ENCODE results near the gene RPL11.
"Not testable (repeated sequence)": the region's sequence is repeated elsewhere in the genome, so short reads cannot be mapped to it uniquely, and the experiment has no call there.

The RPL11 gene

DNA sequence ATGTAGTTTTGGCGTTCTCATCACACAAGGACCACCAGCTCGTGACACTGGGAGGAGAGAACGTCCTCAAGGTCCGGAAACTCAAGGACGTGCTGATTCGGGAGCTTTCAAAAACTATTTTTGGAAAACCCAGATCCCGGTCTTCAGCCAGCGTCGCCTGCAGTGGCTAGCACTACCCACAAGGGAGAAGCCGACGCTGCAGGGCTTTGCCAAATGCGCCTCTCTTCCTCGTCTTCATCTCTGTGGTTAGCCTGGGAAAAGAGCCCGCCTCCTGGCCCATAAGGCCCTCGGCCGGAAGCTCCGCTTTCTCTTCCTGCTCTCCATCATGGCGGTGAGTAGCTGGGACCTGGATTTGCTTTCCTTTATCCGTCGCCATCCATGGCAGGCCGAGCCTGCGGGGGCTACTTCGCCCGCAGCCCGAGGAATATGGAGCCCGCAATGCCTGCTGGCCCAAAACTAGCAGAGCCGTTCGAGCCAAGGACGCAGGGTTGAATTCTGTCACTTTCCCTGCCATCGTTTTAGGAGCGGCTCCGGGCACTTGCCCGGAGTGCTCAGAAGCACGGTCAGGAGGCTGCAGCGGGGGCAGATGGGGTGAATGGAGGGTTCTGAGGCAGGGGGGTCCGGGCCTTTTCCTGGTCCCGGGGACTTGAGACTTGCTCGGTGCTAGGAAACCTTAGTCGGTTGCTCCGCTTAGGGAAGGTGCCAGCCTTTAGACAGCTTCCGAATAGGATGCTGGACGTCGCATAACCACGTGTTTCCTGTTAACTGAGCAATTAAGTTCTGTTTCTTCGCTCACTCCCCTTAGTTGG, at the start of gene RPL11:
Gene RPL11, plus strand, starts transcription at position 308 of the 809 bp plus-strand sequence. Its CDS starts 18 bp downstream, at position 326.
- peak; percentile 93 for DNase-seq (ENCODE audit: low spot score)

DNA sequence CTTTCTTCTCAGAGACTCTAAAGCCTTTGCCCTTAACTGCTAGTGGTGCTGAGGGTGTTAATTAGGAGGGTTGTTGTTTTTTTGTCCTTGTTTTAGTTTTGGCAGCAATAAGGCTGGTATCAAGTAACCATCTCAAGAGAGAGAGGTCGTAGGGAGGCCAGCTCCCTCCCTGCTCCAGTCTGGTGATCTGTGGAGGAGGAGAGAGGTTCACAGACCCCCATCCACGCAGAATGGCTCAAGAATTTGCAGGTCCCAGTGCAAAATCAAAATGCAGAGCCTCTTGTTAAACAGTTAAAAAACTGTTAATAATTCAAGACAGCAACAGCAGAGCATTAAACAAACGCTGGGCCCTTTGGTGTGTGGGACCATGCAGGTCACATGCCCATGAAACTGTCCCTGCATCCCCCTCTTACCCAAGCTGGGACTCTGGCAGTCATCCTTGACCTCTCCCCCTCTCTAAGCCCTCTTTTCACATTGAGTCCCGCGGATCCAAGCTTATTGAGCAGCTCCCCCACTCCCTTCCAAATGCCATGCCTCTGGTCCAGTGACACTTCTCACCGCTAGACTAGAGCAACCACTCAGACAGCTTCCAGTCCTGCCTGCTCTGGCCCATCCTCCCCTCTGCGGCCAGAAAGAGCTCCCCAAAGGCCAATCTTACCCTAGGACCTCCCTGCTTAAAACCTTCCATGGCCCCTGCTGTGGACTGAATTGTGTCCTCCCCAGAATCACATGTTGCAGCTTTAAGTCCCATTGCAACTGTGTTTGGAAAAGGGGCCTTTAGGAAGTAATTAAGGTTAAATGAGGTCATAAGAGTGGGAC, 47.7 kb upstream of the RPL11 start:
- DNase-seq (ENCODE audit: low spot score), result no peak

DNA sequence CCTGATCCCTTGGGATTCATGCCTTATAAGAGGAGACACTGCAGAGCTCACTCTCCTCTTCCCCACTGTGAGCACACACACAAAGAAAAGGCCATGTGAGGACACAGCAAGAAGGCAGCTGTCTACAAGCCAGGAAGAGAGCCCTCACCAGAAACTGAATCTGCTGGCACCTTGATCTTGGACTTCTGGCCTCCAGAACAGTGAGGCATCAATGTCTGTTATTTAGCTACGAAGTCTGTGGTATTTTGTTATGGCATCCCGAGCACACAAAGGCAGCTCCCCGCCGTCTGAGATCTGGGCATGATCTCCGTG, 47.1 kb upstream of the RPL11 start:
- DNase-seq (ENCODE audit: low spot score), result no peak

DNA sequence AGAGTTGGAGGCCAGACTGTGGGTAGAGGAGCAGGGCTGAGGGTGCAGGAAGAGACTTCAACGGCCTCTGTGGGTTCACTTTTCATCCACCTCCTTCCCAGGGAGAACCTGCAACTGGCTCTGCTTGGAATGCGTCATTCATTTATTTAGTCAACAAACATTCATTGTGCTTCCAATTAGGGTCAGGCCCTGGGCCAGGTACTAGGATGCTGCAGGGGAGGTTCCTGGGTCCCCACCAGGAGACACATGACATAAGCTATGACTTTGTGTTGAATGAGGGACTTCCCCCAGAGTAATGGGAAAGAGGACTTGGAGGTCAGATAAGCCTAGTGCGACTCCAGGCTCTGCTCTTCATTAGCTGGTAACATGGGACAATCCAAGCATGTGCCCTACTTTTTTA, 46.3 kb upstream of the RPL11 start:
- DNase-seq (ENCODE audit: low spot score), result no peak

DNA sequence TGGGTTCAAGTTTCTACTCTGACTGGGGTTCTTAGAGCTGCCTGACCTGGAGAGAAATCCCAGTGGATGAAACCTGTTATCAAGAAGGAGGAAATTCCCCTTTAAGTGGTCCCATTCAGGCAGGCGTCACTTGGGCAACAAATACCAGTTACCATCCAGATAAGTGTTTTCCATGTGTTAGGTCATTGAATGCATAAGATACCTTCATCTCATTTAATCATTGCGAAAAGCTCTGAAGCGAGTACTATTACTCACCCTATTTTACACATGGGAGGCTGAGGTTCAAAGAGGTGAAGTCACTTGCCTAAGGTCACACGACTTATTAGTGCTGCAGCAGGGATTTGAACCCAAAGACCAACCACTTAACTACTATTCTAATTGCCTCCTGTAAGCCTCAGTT, 45.5 kb upstream of the RPL11 start:
- no peak for DNase-seq (ENCODE audit: low spot score)

DNA sequence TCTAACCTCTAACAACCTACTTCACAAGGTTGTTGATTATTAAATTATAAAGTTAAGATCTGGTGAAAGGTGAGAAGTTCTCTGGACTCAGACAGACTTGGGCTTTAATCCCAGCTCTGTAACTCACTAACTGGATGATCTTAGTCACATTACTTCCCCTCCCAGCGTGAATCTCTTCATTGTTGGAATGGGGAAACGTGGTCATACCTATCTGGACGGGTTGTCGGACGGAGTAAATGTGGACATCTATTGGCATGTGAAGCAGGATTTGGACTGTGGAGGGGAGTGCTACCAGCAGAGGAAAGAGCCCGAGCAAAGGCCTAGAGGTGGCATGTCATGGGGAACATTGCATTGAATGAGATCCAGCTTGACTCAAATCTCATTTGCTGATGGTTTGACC, 45.1 kb upstream of the RPL11 start:
- DNase-seq (ENCODE audit: low spot score), result no peak

DNA sequence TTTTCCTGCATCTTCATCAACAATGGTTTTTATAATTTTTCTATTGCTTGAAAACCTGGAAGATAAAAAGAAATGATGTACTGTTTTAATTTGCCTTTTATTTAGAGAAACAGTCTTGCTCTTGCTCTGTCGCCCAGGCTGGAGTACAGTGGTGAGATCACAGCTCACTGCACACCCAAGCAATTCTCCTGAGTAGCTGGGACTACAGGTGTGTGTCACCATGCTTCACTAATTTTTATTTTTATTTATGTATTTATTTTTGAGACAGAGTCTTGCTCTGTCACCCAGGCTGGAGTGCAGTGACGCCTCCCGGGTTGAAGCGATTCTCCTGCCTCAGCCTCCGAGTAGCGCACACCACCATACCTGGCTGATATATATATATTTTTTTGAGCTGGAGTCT, 43.0 kb upstream of the RPL11 start:
- DNase-seq (ENCODE audit: low spot score), result no peak

DNA sequence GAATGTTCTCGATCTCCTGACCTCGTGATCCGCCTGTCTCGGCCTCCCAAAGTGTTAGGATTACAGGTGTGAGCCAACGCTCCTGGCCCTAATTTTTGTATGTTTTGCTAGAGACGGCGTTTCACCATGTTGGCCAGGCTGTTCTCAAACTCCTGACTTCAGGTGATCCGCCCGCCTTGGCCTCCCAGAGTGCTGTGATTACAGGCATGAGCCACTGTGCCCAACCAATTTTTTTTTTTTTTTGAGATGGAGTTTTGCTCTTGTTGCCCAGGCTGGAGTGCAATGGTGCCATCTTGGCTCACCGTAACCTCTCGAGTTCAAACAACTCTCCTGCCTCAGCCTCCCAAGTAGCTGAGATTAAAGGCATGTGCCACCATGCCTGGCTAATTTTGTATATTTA, 42.4 kb upstream of the RPL11 start:
- DNase-seq (ENCODE audit: low spot score), result not testable (repeated sequence)

DNA sequence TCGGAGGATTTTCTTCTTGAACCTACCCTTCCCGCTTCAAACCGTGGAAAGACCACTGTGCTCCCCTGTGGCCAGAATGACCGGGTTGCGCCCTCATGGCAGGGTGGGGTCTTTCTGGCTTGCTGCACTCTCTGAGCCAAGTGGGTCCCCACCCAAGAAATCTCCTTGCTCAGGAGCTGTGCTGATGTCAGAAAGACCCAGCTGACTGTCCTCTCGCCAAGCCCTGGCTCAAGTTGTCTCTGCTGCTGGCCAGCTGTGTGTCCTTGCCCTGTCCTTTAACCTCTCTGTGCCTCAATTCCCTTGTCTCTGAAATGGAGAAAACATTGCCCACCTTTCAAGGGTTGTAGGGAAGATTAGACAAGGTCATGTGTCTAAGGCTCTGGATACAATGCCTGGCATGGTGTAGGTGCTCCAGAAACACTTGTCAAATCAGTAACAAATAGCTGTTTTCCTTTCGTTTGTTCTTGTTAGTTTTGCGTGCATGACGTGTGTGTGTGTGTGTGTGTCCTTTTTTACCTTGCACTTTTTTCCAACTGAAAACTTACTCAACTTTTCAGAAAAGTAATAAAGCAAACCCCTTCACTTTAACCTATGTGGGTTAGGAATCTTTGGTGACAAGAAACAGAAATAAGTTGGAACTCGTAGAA, 41.1 kb upstream of the RPL11 start:
- DNase-seq (ENCODE audit: low spot score), result no peak

DNA sequence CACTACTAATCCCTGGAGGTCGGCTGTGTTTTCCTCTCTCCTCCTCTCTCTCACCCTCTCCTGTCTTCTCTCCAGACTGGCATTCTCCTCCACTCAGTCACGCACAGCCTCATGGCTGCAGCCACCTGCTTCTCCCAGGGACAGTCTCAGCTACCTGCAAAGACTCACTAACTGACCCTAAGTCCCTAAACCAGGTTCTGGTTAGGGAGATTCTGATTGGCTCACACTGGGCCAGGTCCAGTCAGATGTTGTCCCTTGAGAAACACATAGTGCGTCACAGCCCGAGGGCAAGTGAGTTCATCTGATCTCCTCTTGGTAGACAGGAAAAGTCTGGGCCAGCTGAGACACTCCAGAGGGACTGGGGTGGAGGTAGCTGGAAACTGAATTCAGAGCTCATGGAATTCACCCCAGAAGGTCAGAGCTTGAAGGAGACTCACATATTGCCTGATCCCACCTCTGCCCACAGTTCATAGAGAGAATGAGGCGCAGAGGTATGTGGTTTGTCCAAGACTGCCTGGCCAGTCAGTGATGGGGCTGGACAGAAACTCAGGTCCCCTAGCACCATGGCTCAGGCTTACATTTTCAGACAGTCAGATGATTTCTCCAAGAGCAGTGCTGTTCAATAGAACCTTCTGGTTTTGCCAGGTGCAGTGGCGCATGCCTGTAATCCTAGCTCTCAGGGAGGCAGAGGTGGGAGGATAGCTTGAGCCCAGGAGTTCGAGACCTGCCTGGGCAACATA, 40.4 kb upstream of the RPL11 start:
- no peak for DNase-seq (ENCODE audit: low spot score)

DNA sequence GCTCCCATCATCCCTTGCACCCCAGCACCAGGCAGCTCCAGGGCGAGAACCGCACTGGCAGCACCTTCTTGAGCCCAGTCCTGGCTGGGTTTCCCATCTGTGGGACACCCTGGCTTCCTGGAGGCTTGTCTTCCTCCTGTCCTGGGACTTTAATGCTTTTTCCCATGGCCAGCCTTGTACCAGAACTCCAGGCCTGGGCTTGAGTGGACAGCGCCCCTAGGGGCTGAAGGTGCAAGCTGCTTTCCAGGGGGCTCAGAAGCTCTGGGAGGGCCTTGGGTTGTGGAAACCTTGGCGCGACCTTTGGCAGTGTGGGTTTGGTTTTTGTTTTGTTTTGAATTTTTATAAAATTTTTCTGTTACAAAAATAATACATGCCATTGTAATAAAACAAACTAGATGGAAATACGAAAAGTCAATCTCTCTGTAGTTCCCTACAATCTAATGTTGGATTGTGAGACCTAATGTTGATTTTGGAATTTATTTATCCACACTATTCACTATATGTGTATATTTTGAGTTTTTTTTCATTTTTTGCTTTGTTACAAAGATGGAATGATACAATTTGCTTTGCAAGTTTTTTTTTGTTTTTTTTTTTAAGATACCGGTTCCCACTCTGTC, 33.8 kb upstream of the RPL11 start:
- DNase-seq (ENCODE audit: low spot score), result peak; percentile 80

DNA sequence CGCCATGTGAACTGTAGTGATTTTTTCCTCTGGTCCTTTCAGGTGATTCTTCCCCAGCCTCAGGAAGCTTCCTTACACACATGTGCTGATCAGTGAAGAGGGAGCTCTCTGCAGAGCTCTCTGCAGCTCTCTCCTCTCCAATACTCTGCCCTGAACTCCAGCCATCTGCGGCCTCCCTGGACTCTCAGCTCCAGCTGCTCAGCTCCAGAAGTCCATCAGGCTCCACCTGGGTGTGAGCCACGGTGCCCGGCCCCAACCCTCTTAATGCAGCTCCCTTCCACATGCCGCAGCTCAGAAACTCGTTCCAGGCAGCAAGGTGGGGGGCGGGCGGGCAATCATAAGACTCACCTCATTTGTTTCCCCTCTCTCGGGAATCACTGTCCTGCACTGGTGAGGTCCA, 30.9 kb upstream of the RPL11 start:
- no peak for DNase-seq (ENCODE audit: low spot score)

DNA sequence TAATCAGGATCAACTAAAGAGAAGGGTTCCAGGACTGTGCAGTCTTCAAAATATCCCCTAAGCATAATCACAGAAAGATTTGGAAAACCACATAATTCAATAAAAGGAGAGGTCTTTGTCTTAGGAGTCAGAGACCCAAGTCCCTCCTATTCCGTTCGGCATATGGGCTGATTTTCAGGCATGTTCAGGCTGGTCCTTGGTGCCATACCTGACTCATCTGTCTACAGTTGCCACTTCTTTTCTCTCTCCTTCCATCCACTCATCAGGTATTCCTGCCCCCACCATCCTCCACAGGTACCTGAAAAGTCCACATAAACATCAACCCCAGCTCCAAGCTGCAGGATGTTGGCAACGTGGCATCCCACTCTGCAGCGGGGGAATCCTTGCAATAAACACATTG, 29.7 kb upstream of the RPL11 start:
- DNase-seq (ENCODE audit: low spot score), result no peak

DNA sequence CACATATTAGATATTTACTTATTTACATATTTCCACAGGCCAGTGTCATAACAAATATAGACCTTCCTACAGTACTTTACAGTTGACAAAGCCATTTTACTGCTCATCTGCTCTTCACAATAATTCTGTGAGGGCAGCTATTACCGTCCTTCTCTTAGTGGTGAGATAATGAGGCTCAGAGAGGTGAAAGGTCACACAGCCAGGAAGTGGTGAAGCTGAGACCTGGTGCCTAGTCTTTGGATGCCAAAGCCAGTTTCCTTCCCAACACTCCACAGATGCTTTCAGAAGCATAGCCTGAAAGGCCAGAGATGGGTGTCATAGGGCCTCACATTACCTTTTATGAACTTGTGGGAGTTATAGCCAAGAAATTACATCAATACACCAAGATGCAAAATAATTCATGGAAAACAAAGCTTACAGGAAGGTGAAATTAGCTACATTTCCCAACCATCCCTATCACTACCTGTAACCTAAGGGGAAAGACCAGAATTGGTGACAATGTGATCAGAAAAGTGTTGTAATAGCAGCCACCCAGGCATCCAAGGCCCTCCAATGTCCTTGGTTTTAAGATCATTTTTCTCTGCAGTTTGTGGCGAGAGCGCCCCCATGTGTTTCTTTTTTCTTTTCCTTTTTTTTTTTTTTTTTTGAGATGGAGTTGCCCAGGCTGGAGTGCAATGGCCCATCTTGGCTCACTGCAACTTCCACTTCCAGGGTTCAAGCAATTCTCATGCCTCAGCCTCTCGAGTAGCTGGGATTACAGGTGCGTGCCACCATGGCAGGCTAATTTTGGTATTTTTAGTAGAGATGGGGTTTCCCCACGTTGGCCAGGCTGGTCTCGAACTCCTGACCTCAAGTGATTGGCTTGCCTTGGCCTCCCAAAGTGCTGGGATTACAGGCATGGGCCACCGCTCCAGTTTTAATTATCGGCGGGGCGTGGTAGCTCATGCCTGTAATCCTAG, 26.5 kb upstream of the RPL11 start:
- DNase-seq (ENCODE audit: low spot score), result peak; percentile 56

DNA sequence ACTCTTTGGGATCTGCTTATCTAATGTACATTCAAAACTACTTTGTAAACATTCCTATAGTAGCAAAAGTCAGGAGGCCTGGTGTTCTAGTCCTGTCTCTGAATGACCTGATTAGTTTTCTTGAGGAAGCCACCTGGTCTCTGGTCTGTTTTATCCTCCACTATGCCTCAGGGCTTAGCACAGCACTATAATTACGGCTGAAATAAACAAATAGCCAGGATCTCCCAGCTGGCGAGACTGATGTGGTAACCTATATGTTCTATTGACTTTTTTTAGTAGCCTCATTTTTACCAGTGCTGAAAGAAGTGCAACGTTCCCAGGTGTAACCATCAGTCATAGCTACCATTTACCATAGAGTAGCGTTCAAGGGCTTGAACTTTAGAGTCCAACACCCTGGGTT, 24.2 kb upstream of the RPL11 start:
- DNase-seq (ENCODE audit: low spot score), result no peak

DNA sequence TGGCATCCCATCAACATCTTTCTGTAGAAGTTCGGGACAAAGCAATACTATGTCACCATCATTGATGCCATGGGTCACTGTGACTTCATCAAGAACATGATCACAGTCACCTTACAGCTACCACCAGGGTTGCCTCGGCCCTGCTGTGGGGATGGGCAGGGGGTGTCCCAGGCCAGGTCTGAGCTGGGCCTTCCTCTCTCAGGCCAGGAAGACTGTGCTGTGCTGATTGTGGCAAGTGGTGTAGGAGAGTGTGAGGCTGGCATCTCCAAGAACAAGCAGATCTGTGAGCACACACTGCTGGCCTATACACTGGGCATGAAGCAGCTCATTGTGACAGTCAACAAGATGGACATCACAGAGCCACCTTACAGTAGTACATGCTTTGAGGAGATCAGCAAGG, 20.9 kb upstream of the RPL11 start:
- no peak for DNase-seq (ENCODE audit: low spot score)

DNA sequence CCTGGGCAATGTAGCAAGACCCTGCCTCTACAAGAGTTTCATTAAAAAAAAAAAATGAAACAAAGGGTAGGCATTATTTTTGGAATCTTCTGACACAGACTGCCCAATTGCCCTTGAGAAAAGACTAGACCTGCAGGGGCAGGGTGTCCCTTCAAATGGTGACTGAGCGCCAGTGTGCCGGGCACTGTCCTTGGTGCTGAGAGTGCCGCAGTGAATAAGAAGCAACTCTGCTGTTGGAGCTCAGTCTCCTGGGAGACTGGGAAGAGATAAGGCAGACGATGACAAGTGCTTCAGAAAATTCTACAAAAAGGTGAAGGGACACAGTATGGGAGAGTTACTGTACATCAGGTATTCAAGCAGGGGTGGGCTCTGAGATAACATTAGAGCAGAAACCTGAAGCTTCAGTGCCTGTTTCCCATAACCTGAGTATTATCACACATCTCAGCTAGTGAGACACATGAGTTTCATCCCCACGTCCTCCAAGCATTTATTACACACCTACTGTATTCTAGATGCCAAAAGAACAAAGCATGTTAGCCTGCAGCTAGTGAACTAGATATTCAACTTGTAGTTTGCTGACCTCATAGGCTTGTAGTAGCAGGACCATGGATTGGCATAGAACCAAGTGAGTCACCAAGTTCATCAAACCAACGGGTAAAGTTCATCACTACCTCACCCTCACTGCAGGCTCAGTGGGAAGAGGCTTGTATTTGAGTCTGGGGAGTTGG, 18.4 kb upstream of the RPL11 start:
- DNase-seq (ENCODE audit: low spot score), result no peak

DNA sequence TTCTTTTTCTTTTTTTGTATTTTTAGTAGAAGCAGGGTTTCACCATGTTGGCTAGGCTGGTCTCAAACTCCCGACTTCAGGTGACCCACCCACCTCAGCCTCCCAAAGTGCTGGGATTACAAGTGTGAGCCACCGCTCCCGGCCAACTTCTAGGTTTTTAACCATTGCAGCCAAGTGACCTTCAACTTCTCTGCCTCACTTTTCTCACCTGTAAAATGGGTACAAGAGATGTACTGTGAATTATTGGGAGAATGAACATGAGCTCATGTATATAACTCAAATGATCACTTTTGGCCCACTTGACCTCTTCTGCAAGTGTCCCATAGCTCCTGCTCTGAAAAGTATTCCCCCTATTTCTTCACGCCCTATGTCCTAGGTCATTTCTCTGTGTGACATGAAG, 11.8 kb upstream of the RPL11 start:
- no peak for DNase-seq (ENCODE audit: low spot score)

DNA sequence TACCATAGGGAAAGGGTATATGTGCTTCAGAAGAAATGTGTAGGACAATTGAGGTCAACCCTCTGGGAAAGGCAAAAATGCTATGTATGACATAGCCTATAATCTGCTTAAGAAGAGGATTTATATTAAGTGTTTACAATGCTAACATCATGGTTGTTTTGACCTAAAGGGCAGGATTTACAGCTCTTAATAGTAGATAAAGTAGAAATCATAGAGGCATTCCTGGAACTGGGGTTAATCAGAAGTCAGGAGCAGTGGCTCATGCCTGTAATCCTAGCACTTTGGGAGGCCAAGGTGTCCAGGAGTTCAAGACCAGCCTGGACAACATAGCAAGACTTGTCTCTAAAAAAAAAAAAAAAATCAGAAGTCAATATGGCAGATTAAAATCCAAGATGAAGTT, 8.7 kb upstream of the RPL11 start:
- no peak for DNase-seq (ENCODE audit: low spot score)

DNA sequence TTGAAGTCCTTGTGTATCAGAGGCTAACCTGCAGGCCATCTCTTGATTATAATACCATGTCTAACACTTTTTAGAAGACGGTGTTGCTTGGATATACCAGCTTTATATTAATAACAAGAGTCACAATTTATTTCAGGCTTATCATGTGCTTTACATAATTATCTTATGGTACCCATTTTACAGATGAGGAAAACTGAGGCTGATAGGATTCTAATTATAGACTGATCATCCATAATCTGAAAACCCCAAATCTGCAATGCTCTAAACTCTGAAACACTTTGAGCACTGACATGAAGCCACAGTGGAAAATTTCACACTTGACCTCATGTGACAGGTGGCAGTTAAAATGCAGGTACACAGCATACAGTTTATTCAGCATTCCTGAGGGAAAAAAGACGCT, 7.2 kb upstream of the RPL11 start:
- no peak for DNase-seq (ENCODE audit: low spot score)
